ENCODE measurements around the gene ZNF45.
"Not testable (repeated sequence)": the region's sequence is repeated elsewhere in the genome, so short reads cannot be mapped to it uniquely, and the experiment has no call there.

Gene ZNF45

DNA sequence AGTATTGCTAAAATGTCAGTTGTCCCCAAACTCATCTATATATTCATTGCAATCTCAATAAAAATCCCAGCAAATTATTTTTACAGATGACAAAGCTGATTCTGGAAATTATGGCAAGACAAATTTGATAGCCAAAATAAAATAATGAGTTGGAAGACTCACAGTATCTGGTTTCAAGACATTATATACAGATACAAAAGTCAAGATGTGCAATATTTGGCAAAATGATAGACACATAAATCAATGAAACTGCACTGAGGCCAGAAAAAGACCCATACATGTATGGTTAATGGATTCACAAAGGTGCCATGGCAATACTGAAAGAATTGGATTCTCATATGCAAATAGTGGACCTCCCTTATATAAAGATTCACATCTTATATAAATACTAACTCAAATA is 24.2 kb downstream of the ZNF45 start:
- no peak for DNase-seq

DNA sequence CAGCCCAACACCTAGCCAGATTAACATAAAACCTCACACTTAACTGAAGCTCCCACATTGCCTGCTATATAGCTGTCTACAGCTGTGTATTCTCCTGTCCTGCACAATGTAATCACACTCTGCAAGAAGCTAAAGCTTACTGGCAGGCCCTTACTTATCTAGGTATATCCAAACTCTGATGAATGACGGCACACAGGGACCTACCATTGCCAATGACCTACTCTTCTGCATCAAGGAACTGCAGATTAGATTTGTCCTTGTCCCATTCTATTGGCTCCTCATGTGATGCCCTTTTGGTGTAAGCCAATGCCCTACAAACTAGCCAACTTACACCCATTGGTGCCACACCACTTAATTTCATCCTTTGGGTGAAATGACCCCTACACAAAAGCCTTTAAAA is 26.4 kb downstream of the ZNF45 start:
- DNase-seq = no peak

DNA sequence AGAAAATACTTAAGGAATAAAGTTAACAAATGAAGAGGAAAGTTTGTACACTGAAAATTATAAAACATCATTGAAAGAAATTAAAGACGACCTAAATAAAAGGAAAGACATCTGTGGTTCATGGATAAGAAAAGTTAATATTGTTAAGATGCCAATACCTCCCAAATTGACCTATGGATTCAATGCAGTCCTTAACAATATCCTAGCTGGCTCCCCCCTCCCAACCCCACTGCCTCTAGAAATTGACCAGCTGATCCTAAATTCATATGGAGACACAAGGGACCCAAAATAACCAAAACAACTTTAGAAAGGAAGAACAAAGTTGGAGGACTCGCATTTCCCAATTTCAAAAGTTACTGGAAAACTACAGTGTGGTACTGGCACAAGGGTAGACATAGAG is 28.3 kb downstream of the ZNF45 start:
- no peak for DNase-seq

DNA sequence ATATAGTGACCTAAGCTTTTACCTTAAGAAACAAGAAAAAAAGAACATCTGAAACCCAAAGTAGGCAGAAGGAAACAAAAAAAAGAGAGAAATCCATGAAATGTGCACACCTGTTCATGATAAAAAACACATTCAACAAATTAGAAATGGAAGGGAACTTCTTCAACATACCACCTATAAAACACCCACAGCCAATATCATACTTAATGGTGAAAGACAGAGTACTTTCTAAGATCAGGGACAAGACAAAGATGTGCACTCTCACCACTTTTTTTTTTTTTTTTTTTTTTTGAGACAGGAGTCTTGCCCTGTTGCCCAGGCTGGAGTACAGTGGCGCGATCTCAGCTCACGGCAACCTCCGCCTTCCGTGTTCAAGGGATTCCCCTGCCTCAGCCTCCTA is 29.2 kb downstream of the ZNF45 start:
- no peak for DNase-seq

DNA sequence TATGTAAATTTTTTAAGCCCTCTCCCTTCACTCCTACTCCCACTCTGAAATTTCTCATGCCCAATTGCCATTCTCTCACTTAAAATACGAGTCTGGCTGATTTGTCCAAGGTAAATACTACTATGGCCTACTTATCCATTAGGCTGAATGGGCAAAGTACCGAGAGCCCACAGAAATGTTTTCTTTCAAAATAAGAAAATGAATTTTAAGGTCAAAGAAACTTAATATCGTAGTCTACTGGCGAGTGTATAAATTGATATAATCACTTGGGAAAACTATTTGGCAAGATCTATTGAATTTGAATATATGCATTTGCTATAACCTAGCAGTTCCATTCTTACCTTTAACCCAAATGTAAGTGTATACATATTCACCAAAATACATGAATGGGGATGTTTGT is 32.7 kb downstream of the ZNF45 start:
- DNase-seq = no peak

DNA sequence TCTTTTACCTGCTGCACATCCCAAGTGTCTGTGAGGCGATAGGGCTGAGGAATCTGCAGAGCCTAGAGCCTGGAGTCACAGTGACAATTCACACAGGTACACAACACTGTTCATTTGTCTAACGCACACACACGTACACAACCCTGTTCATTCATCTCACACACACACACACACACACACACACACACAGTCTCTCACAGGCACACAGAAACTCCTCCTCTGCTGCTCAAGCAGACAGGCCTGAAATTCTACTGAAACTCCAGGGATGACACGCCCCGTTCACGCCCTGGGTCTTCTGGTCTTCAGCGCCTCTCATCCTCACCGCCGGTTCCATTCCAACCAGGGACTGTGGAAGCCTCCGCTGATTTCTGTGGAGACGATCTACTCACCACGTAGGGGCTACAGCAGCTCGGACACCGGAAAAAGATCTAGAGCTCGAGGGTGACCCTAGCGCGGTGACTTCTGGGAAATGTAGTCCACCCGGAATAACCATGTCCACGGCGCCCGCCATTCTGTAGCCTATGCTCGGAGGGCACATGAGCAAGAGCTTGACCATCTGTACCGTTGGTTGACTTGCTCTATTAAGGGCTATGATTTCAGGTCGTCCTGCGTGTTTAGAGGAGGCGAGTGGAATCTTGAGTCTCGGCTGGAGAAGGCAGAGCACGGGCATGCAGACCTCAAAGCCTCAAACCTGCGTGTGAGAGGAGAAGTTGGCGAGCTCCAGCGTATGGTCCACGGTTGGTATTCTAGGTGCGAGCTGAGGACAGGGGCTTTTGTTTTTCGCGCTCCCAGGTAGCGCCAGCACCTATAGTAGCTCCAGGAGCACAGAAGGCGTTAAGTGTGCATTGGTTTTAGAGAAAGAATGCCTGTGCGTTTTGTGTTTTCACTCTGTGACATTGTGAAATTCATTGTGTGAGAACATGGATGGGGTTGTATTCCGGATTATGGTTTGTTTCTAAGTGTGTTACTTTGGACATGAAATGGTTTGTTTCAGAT is 33.4 kb downstream of the ZNF45 start:
- DNase-seq = peak; percentile 43

DNA sequence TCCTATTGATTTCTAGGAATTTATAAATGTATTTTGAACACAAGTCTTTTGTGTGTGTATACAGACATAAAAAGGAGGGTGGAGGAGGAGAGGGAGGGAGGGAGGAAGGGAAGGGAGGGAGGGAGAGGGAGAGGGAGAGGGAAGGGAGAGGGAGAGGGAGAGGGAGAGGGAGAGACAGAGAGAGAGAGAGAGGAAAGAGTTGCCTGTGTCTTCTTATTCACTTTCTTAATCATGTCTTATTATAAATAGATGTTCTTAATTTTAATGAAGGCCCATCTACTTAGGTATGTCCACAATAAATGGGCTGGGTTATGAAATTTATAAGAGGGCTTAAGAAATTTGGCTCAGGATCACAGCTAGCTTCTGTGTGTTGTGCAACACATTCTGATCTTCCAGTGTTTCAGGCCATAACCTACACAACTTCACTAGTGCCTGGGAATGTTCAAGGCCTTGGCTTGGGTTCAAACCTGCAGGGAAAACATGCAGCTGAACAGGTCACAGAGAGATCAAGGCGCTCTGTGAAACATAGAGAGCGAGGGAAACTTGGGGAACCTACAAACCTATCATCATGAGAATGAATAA is 39.3 kb downstream of the ZNF45 start:
- no peak for DNase-seq

DNA sequence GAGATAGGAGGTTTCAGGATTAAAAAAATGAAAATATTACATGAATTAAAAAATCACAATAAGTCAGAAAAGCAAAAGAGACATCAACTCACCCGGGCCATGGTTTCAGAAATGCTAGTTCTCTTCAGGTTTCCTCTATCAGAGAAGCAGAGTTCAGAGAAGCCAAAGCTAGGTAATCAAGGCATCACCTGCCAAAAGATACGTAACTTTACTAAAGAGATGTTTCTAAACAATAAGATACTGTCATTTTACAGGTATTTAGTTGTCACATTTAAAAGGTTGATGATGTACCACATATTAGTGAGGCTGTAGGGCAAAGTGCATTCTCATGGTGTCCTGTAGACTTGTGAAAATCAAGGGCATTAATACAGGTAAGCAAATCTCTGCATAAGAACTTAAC is 51.2 kb downstream of the ZNF45 start, which contains the start of gene ZNF404:
Gene ZNF404, minus strand, starts transcription at position 101 of the 400 bp plus-strand sequence.
- no peak for DNase-seq

DNA sequence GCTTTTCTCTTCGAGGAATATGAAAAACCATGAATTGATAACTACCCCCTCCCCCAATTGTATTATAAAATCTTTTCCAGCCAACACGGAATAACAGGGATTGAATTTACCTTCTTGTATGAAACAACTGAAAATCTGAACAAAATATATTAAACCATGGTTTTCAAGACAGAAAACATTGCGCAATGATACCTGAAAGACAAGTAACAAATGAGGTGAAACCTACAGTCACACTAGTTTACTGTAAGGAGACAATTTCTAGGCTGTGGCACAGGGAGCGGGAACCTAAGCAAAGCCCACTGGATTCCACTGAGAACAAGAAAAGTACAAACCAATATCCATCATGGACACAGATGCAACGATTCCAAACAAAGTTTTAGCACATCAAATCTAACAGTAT is 54.6 kb downstream of the ZNF45 start:
- DNase-seq = no peak

DNA sequence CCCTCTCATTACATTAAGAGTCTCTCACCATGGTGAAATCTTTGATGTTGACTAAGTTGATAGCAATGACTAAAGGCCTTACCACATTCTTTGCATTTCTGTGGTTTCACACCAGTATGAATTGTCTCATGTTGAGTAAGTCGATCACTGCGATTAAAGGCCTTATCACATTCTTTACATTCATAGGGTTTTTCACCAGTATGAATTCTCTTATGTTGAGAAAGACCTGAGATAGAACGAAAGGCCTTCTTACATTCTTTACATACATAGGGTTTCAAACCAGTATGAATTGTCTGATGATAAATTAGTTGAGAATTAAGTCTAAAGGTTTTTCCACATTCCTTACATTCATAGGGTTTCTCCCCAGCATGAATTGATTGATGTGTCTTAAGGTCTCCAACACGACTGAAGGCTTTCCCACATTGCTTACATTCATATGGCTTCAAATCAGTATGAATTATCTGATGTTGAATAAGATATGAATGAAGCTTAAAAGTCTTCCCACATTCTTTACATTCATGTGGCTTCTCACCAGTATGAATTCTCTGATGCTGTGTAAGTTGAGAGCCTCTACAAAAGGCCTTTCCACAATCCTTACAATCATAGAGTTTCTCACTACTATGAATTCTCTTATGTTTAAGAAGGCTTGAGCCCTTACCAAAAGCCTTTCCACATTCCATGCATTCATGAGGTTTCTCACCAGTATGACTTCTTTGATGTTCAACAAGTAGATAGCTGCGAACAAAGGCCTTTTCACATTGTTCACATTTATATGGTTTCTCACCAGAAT is 62.3 kb downstream of the ZNF45 start:
- no peak for DNase-seq

DNA sequence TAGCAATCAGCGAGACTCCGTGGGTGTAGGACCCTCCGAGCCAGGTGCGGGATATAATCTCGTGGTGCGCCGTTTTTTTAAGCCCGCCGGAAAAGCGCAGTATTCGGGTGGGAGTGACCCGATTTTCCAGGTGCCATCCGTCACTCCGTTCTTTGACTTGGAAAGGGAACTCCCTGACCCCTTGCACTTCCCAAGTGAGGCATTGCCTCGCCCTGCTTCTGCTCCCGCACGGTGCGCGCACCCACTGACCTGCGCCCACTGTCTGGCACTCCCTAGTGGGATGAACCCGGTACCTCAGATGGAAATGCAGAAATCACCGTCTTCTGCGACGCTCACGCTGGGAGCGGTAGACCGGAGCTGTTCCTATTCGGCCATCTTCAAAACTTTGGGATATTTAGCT is 68.2 kb downstream of the ZNF45 start:
- DNase-seq = not testable (repeated sequence)

Data from central memory CD4-positive, alpha-beta T cell (primary cell).